Tibial nerve (tissue), 4 donors: ENCODE measurements around the gene TMEM232.

Experiments used
- EP300 ChIP-seq, 2 donors: sonication (generic); formaldehyde crosslinking; IDR thresholded peaks; one replicate each; pipeline ENCODE4 v1.6.1; 2017; ENCODE audit warnings: antibody characterized with exemption in 2 of 2, mild to moderate bottlenecking in 1 of 2
- POLR2A ChIP-seq, 2 donors: fragments of 450-650 bp; IDR thresholded peaks; one replicate each; pipeline ENCODE4 v1.6.1; 2017; ENCODE audit warnings: antibody characterized with exemption in 2 of 2, mild to moderate bottlenecking in 2 of 2, moderate library complexity in 2 of 2
- TF ChIP-seq, protein P1 (sequence below), 5 experiments: fragments of 200-600 bp in 3 of 5; fragments of 450-650 bp in 2 of 5; sonication (generic) in 3 of 5; IDR thresholded peaks; one replicate each; pipeline ENCODE4 v1.5.1; 2016 to 2019; ENCODE audit warnings: antibody characterized with exemption in 5 of 5, mild to moderate bottlenecking in 3 of 5, moderate library complexity in 2 of 5

DNA sequence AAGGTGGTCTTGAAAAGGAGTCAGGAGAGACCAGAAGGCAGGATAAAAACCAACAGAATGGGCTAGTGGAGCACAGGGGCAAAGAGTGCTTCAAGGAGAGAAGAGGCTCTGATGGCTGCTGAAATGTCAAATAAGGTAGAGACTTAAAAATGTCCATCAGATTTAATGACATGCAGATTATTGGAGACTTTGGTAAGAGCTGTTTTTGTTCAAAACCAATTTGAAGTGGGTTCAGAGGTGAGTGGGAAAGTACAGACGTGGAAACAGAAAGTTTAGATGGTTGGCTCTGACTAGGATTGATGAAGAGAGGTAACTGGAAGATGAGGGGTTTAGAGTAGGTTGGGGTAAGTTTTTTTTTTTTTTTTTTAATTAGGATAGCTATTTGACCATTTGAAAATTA lies 26.5 kb upstream of the TMEM232 start:
- TF ChIP-seq, protein P1, sequence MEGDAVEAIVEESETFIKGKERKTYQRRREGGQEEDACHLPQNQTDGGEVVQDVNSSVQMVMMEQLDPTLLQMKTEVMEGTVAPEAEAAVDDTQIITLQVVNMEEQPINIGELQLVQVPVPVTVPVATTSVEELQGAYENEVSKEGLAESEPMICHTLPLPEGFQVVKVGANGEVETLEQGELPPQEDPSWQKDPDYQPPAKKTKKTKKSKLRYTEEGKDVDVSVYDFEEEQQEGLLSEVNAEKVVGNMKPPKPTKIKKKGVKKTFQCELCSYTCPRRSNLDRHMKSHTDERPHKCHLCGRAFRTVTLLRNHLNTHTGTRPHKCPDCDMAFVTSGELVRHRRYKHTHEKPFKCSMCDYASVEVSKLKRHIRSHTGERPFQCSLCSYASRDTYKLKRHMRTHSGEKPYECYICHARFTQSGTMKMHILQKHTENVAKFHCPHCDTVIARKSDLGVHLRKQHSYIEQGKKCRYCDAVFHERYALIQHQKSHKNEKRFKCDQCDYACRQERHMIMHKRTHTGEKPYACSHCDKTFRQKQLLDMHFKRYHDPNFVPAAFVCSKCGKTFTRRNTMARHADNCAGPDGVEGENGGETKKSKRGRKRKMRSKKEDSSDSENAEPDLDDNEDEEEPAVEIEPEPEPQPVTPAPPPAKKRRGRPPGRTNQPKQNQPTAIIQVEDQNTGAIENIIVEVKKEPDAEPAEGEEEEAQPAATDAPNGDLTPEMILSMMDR (IDR thresholded peaks at IDR 0.05), result no peak
- TF ChIP-seq POLR2A (IDR thresholded peaks at IDR 0.05), result no peak
- TF ChIP-seq EP300 (IDR thresholded peaks at IDR 0.05), result no peak
